Esophagus muscularis mucosa (tissue), 4 donors: ENCODE data around the gene SYT4. TPM values are rescaled to one million over a fixed set of nuclear protein-coding genes. Genes with fewer than 3 reads are reported as not detected.

Experiments used
- DNase-seq: peaks from one replicate; pipeline ENCODE4 v3.0.0-alpha.2; 2017; ENCODE audit errors: extremely low spot score
- H3K27ac ChIP-seq, 4 donors: fragments of 200-600 bp; sonication (generic); replicated peaks in 1 of 4; 1 replicate in 3 of 4; 2 replicates in 1 of 4; pipeline ENCODE4 v1.5.1; 2016 to 2019; ENCODE audit warnings: mild to moderate bottlenecking in 1 of 4
- H3K27me3 ChIP-seq, 4 donors: fragments of 200-600 bp; sonication (generic); one replicate each; pipeline versions ENCODE4 v1.5.1 to v1.6.0; 2016 to 2019
- H3K36me3 ChIP-seq, 4 donors: fragments of 200-600 bp; sonication (generic); one replicate each; pipeline ENCODE4 v1.5.1; 2016 to 2019
- H3K4me1 ChIP-seq, 4 donors: fragments of 200-600 bp; sonication (generic); one replicate each; pipeline ENCODE4 v1.5.1; 2016 to 2019
- H3K4me3 ChIP-seq, 4 donors: fragments of 200-600 bp; sonication (generic); 1 replicate in 2 of 4; 2 replicates in 2 of 4; pipeline ENCODE4 v1.5.1; 2016 to 2019; ENCODE audit warnings: mild to moderate bottlenecking in 4 of 4, moderate library complexity in 1 of 4
- H3K9me3 ChIP-seq, 4 donors: fragments of 200-600 bp; sonication (generic); 1 replicate in 3 of 4; 2 replicates in 1 of 4; pipeline ENCODE4 v1.5.1; 2016 to 2019
- CTCF ChIP-seq, 3 experiments: fragments of 200-600 bp in 2 of 3; fragments of 450-650 bp in 1 of 3; sonication (generic) in 2 of 3; IDR thresholded peaks; one replicate each; pipeline ENCODE4 v1.5.1; 2017 to 2019; ENCODE audit warnings: antibody characterized with exemption in 3 of 3, mild to moderate bottlenecking in 2 of 3, moderate library complexity in 1 of 3
- EP300 ChIP-seq: sonication (generic); formaldehyde crosslinking; IDR thresholded peaks from one replicate; pipeline ENCODE4 v1.6.1; 2017; ENCODE audit warnings: antibody characterized with exemption
- POLR2A ChIP-seq: fragments of 450-650 bp; IDR thresholded peaks from one replicate; pipeline ENCODE4 v1.6.1; 2017; ENCODE audit warnings: antibody characterized with exemption, moderate library complexity, mild to moderate bottlenecking, low read depth
- POLR2AphosphoS5 ChIP-seq, 2 donors: sonication (generic); formaldehyde crosslinking; IDR thresholded peaks; one replicate each; pipeline ENCODE4 v1.6.1; 2017; ENCODE audit warnings: antibody characterized with exemption in 2 of 2
- WGBS: methylation state at CpG from one replicate; pipeline ENCODE4 v1.1.5; 2018; 5-methylcytosine and 5-hydroxymethylcytosine counted together
- intact Hi-C: fragments of 100-400 bp; cut with DNase I; formaldehyde crosslinking; loops from one replicate; pipeline ENCODE4 v1.15.1; 2023
- total RNA-seq, 4 donors: library from RNA; depleted of rRNA; stranded (reverse); fragments of >200 nt; gene quantifications; one replicate each; pipeline versions ENCODE4 v1.1.0 to v1.2.1, GENCODE V29; 2016

Gene SYT4
- total RNA-seq, 4 donors from 2014 or later: 0.69 to 2.2 (median 1.00) TPM

GRCh38 chr18:43271593-43272432, 5.5 kb downstream of the SYT4 start:
- WGBS: 31% methylated on average over 6 of the region's 6 CpGs
- Histone ChIP-seq H3K27ac (no peak overlapping the region), H3K27me3 (peaks cover 0 to 6% (median 0%) of the 10 kb centered on the region in 4 donors), H3K4me1 (no peaks in the 10 kb centered on the region), H3K36me3 (no peaks in the 10 kb centered on the region), H3K4me3 (no peak overlapping the region), H3K9me3 (no peaks in the 10 kb centered on the region)
- no peak for DNase-seq
- intact Hi-C loops: loop anchor here (5.0 kb wide), 2 partner anchors 975 to 1160 kb away; no protein-coding TSS in a partner anchor
- TF ChIP-seq EP300: no peak
- peak; percentile 68 to 84 (median 78) for TF ChIP-seq CTCF (IDR thresholded peaks at IDR 0.05)

- Histone ChIP-seq H3K9me3 (no peaks in the 10 kb centered on the region), H3K36me3 (no peaks in the 10 kb centered on the region), H3K27ac (no peak overlapping the region), H3K4me3 (no peak overlapping the region), H3K4me1 (no peaks in the 10 kb centered on the region), H3K27me3 (no peaks in the 10 kb centered on the region)
- intact Hi-C loops: no loop called here
- DNase-seq: no peak
- 74% methylated on average over 1 of the region's 1 CpG for WGBS
- TF ChIP-seq EP300 (no peak), CTCF (IDR thresholded peaks at IDR 0.05) (no peak), POLR2A (no peak), POLR2AphosphoS5 (IDR thresholded peaks at IDR 0.05) (no peak)
Observed at GRCh38 chr18:43267818-43268217, 9.5 kb downstream of the SYT4 start.

GRCh38 chr18:43265465-43265864, 11.8 kb downstream of the SYT4 start:
- no peaks in the 10 kb centered on the region for H3K36me3 ChIP-seq
- H3K27ac ChIP-seq: no peak overlapping the region
- intact Hi-C loops: no loop called here

GRCh38 chr18:43248610-43249249, 28.6 kb downstream of the SYT4 start:
- intact Hi-C loops: no loop called here
- Histone ChIP-seq H3K36me3 (no peaks in the 10 kb centered on the region), H3K4me3 (no peak overlapping the region), H3K9me3 (no peaks in the 10 kb centered on the region), H3K27ac (no peak overlapping the region), H3K4me1 (no peaks in the 10 kb centered on the region), H3K27me3 (no peaks in the 10 kb centered on the region)
- no peak for TF ChIP-seq CTCF (IDR thresholded peaks at IDR 0.05)
- TF ChIP-seq POLR2A: no peak
- no peak for TF ChIP-seq EP300
- no peak for TF ChIP-seq POLR2AphosphoS5 (IDR thresholded peaks at IDR 0.05)
- 93% methylated on average over 1 of the region's 1 CpG for WGBS
- DNase-seq: no peak

More at GRCh38 chr18:43265465-43265864, 11.8 kb downstream of the SYT4 start:
- H3K4me3 ChIP-seq: no peak overlapping the region
- H3K9me3 ChIP-seq: peaks cover 0 to 7% (median 0%) of the 10 kb centered on the region in 4 donors
- H3K27me3 ChIP-seq: no peaks in the 10 kb centered on the region
- WGBS: 80% methylated on average over 2 of the region's 4 CpGs
- DNase-seq: no peak
- no peak for TF ChIP-seq CTCF (IDR thresholded peaks at IDR 0.05)
- TF ChIP-seq POLR2A: no peak
- no peaks in the 10 kb centered on the region for H3K4me1 ChIP-seq
